Stimulated activated CD4-positive, alpha-beta T cell treated with anti-CD3 and anti-CD28 coated beads, Interleukin-4, amount 100 ng/mL, for 1 hour (primary cell): ENCODE results near the gene RBPJ.
"Not testable (repeated sequence)": the region's sequence is repeated elsewhere in the genome, so short reads cannot be mapped to it uniquely, and the experiment has no call there.

Experiments used
- DNase-seq: peaks from one replicate; pipeline ENCODE4 v3.0.0-alpha.2; 2020

The RBPJ gene

GRCh38 chr4:26343038-26343398 is 22.2 kb downstream of the RBPJ start:
- no peak for DNase-seq

GRCh38 chr4:26344901-26345564 is 24.2 kb downstream of the RBPJ start:
- no peak for DNase-seq

GRCh38 chr4:26345565-26345938 is 24.7 kb downstream of the RBPJ start:
- DNase-seq: no peak

DNA sequence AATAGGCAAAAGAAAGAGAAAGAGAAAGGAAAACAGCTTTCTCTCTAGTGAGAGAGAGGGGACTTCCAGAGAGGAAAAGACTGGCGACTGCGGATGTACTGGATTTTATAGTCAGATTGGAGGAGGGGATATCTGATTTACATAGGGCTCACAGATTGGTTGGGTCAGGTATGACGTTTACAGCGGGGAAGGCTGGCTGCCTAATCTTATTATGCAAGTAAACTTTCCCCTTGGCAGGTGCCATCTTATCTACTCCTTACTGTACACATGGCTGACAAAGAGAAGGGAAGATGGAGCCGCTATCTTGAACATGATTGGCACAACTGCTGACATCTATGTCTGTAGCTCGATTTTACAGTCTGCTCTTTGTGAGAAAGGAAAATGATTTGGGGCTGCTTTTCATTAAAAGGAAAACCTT is 25.4 kb downstream of the RBPJ start:
- no peak for DNase-seq

- no peak for DNase-seq
Measured at GRCh38 chr4:26349496-26349895, 28.7 kb downstream of the RBPJ start.

DNA sequence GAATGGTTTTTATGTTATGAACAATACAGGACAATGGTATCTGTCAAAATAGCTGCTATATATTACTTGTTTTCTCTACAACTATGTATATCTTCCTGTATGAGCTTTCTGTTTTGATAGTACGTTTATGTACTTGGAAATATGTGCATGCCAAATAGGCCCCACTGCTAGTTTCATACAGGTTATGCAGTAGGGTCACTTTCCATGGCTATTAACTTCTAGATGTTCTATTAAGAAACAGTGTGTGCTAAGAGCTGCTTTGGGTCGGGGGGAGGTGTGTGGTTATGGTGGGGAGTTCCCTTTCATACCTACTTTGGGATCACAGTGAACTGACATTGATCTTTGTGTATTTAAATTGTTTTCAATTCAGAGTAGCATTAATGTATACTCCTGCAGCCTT is 30.9 kb downstream of the RBPJ start:
- no peak for DNase-seq

GRCh38 chr4:26354491-26354890 is 33.7 kb downstream of the RBPJ start:
- no peak for DNase-seq

- DNase-seq: no peak
Measured at GRCh38 chr4:26355392-26356052, 34.7 kb downstream of the RBPJ start.

GRCh38 chr4:26356081-26356501 is 35.3 kb downstream of the RBPJ start:
- DNase-seq: no peak

DNA sequence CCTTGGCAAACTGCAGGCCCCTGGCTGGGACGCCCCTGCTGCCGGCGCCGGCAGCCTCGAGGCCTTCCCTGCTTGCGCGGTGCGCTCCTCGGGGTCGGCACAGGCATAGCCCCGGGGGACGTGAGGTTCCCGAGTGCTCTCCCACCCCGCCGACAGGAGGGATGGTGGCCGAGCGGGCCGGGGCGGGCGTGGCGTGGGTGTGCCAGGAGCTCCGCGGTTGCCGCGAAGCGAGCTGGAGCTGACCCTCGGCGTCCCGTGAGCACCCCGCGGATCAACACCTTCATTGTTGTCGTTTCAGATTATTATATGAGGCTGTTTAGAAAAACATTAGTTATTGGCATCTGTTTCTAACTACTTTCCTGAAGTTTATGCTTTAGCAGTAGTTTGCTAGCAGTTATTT is 38.7 kb downstream of the RBPJ start:
- not testable (repeated sequence) for DNase-seq

DNA sequence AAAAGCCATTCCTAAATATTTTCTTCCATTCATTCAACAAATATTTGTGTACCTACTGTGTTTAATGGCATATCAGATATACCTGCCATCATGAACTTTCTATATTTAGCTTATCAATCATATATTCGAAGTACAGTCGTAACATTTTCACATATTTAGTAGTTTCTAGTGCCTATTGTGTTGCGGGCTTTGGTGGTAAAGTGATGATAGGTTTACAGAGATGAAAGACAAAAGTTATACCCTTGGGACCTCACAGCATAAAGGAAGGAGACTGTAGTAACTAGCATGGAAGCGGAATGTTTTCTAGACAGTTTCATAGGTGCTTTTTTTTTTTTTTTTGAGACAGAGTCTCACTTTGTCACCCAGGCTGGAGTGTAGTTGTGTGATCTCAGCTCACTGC is 39.5 kb downstream of the RBPJ start:
- DNase-seq: no peak

- DNase-seq: no peak
Measured at GRCh38 chr4:26360864-26361263, 40.0 kb downstream of the RBPJ start.

DNA sequence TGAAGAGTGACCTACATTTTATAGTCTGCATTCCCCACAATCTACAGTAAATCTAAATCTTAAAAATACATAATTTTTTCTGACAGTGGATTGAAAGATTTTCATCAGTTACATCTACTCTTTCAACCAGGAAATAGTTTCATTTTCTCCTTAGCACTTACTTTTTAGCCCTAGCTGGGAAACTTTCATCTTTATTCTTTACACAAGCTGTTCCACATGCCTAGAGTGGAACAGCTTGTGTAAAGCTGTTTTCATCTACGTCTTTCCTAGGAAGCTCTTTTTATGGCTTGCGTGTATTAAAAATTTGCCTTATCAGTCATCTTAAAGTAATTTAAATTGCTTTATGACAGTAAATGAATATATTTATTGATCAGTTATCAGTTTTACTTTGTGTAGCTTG is 40.5 kb downstream of the RBPJ start:
- no peak for DNase-seq

DNA sequence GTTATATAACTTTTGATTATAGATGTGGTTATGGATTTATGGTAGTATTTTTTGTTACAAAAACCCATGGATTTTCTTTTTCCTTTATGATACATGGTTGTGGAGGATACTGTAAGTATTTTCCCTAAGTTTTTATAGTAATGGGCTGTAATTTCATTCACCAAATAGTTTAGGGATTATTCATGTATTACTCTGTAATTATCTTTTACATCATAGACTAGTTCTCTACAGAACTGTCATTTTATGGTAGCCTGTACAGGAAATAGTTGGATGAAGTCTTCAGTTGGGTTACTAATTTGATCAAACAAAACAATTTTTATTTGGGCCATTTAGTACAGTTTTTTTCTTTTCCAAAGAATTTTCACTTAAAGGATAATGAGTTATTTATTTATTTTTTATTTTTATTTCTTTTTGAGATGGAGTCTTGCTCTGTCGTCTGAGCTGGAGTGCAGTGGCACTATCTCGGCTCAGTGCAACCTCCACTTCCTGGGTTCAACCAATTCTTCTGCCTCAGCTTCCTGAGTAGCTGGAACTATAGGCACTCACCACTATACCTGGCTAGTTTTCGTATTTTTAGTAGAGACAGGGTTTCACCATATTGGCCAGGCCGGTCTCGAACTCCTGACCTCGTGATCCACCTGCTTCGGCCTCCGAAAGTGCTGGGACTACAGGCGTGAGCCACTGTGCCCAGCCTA is 42.1 kb downstream of the RBPJ start:
- DNase-seq: no peak

- DNase-seq: no peak
Measured at GRCh38 chr4:26365537-26366150, 44.8 kb downstream of the RBPJ start.

DNA sequence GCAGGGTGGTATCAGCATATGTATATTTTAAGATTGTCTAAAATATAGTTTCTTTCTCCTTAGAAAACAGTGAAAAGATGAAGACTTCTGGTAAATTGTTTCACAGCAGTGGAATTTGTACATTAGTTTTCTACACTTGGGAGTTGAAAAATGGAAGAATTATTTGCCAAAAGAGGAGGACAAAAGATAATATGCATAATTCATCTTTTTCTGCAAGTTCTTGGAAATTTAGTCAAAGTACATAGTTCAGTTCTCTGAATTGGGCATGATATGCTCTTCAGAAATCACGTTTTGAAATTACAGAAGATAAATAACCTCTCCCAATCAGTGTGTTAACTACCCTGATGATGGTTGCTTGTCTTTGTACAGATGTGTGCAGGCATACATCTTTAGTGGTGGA is 47.0 kb downstream of the RBPJ start:
- DNase-seq: no peak

DNA sequence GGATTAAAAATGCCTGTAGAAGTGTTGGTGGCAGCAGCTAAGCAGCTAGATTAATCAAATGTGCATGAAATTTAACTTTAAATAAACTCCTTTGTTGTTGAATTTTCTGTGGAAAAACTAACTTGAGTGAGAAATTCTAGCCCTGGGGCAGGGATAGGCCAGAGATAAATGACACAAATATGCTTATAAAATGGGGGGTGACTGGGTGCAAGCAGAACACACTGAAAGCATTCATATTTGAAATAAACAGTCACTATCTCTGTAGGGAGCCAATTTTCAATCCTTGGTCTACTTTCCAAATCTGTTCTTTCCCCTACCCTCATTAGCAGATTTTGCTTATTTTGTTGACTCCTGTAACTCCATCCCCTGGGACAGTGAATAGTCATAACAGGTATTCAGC is 47.9 kb downstream of the RBPJ start:
- no peak for DNase-seq

DNA sequence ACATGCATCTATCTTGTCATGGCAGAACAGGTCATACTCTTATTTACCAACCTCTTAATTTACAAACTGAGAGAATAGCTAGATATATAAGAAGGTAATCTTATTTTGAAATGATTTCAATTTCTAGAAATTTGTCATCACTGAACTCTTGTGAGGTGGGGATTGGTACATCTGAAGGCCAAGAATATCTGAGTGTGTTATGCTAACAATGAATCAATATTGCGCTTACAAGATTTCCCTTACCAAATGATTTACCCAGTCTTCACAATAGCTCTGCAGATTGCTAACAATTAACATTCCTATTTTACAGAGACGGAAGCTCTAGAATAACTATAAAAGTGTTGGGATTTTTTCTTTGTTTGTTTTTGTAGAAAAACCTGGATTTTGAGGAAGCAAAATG is 48.3 kb downstream of the RBPJ start:
- DNase-seq: no peak

DNA sequence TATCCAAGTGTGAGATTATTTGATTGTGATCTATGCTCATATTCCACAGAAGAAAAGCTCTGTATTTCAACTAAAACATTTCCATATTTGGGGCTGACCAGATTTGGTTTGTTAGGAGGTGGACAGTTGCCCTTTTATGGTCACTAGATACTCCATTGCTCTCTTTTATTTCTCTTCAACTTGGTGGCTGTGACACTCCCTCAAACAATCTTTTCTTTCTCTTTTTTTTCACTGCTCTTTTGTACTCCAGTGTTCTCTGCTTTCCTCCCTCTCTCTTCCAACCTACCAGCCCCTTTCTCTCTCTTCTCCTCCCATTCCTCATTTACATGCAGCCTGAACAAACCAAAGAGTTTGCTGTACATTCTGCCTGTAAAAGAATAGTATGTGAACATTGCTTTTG is 48.8 kb downstream of the RBPJ start:
- DNase-seq: no peak

- no peak for DNase-seq
Measured at GRCh38 chr4:26372076-26372475, 51.3 kb downstream of the RBPJ start.

DNA sequence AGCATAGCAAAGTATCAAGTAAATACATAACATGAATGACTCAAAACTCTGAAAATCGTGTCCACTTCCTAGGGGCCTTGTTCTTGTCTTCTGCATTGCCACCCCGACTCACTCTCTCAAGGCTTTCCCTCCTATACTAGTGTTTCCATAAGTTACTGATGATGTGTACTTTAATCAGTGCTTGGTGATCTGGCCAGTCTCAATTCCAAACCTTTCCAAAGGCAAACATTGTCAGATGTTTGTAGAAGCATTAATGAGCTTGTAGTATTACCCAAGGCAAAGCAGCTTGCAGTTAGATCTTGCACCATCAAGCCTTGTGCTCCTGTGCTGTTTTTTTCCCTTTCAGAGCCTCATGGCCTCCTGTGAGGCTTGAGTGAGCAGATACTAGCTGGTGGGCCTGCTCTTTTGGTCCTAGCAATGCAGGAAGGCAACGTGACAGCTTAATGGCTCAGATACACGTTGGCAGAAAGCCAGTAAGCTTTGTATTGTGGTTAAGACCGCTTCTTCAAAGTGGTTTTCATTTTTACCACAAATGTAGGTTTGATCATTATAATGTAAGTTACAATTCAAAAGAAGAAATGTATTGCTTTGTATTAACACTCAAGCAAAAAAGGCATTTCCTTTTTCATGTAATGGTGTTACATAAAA is 51.8 kb downstream of the RBPJ start:
- no peak for DNase-seq

DNA sequence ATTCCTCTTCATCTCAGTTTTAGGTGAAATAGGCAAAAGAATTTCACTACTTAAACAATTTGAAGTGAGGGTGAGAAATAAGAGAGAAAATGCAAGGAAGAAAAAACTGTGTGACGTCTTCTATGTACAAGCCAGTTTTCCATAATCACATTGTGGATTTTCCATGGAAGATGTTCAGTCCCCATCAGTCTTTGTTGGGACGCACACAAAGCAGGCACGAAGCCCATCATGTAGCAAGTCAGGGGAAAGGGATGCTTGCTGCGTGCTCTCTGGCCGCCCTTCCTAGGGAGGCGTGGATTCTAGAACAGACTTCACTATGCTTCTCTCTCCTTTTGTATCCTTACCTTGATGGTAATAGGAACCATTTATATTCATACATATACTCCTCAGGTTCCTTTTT is 54.7 kb downstream of the RBPJ start:
- DNase-seq: no peak
